Astrocyte (in vitro differentiated cells and primary cell): ENCODE measurements around the gene TUBA3C.

ENCODE experiments used
- CTCF ChIP-seq: IDR thresholded peaks from 2 replicates; pipeline ENCODE4 v1.5.1; 2011; ENCODE audit warnings: low read depth, mild to moderate bottlenecking, inconsistent platforms, low read length, moderate library complexity; ENCODE audit not compliant: insufficient read depth
- EZH2 ChIP-seq: IDR thresholded peaks from 2 replicates; pipeline ENCODE4 v1.6.1; 2012; ENCODE audit warnings: mild to moderate bottlenecking, low read length, inconsistent platforms; ENCODE audit not compliant: insufficient read depth

GRCh38 chr13:19152403-19152802, 29.2 kb downstream of the TUBA3C start:
- TF ChIP-seq CTCF (no peak), EZH2 (no peak)
